HEK293 (cell line): ENCODE measurements around the gene BTBD9.

Source experiments
- CTCF ChIA-PET: fragments of 350-600 bp; formaldehyde crosslinking; extraction: SDS; loops from one replicate; lab custom pipeline; 2021; ENCODE audit warnings: antibody characterized with exemption; lab: Yijun Ruan, JAX
- POLR2A ChIA-PET: fragments of 300-600 bp; formaldehyde crosslinking; extraction: SDS; loops from one replicate; lab custom pipeline; 2020; ENCODE audit warnings: antibody characterized with exemption, inconsistent platforms; lab: Yijun Ruan, JAX
- H3K27ac ChIP-seq: fragments of 200-500 bp; sonication (Bioruptor generic); 2 replicates; pipeline ENCODE4 v1.5.1; 2014; ENCODE audit warnings: low read depth, low read length, control low read depth, inconsistent platforms; ENCODE audit errors: extremely low read depth
- H3K36me3 ChIP-seq, 2 experiments: fragments of 200-500 bp in 1 of 2; sonication (Bioruptor generic) in 1 of 2; 1 replicate in 1 of 2; 2 replicates in 1 of 2; pipeline ENCODE4 v1.5.1; 2014 to 2017; ENCODE audit warnings: inconsistent platforms in 2 of 2, low read length in 2 of 2; ENCODE audit not compliant: control insufficient read depth in 2 of 2, insufficient read depth in 1 of 2
- H3K4me1 ChIP-seq: fragments of 200-500 bp; sonication (Bioruptor generic); 2 replicates; pipeline ENCODE4 v1.5.1; 2014; ENCODE audit warnings: mild to moderate bottlenecking, low read length, inconsistent platforms; ENCODE audit not compliant: control insufficient read depth, insufficient read depth
- H3K4me3 ChIP-seq: 2 replicates; pipeline ENCODE4 v1.5.1; 2011; ENCODE audit warnings: low read depth, mild to moderate bottlenecking, control low read depth, low read length, moderate library complexity
- H3K9me3 ChIP-seq: fragments of 200-500 bp; sonication (Bioruptor generic); 2 replicates; pipeline ENCODE4 v1.5.1; 2014; ENCODE audit warnings: low read depth, low read length, inconsistent platforms; ENCODE audit not compliant: control insufficient read depth, insufficient read depth
- BCL6B ChIP-seq: fragments of 450-650 bp; formaldehyde crosslinking; IDR thresholded peaks from 2 replicates; pipeline ENCODE4 v1.5.1; 2017; ENCODE audit warnings: missing biosample characterization, missing genetic modification characterization
- GLIS1 ChIP-seq: fragments of 450-650 bp; formaldehyde crosslinking; IDR thresholded peaks from 2 replicates; pipeline ENCODE4 v1.5.1; 2016; ENCODE audit warnings: missing biosample characterization, missing genetic modification characterization
- WT1 ChIP-seq: fragments of 450-650 bp; formaldehyde crosslinking; IDR thresholded peaks from 2 replicates; pipeline ENCODE4 v1.5.1; 2016; ENCODE audit warnings: missing biosample characterization, missing genetic modification characterization
- ZFP41 ChIP-seq: fragments of 450-650 bp; formaldehyde crosslinking; IDR thresholded peaks from 2 replicates; pipeline ENCODE4 v1.5.1; 2016; ENCODE audit warnings: missing biosample characterization, missing genetic modification characterization, borderline replicate concordance
- ZFP69B ChIP-seq: fragments of 450-650 bp; formaldehyde crosslinking; IDR thresholded peaks from 2 replicates; pipeline ENCODE4 v1.5.1; 2016; ENCODE audit warnings: missing biosample characterization, missing genetic modification characterization
- ZIC2 ChIP-seq: fragments of 450-650 bp; formaldehyde crosslinking; IDR thresholded peaks from 2 replicates; pipeline ENCODE4 v1.5.1; 2016; ENCODE audit warnings: missing biosample characterization, missing genetic modification characterization
- ZNF132 ChIP-seq: fragments of 450-650 bp; formaldehyde crosslinking; IDR thresholded peaks from 2 replicates; pipeline ENCODE4 v1.5.1; 2017; ENCODE audit warnings: missing biosample characterization, missing genetic modification characterization, borderline replicate concordance
- ZNF214 ChIP-seq: fragments of 450-650 bp; formaldehyde crosslinking; IDR thresholded peaks from 2 replicates; pipeline ENCODE4 v1.5.1; 2017; ENCODE audit warnings: missing biosample characterization, mild to moderate bottlenecking, missing genetic modification characterization, borderline replicate concordance
- ZNF280C ChIP-seq: fragments of 450-650 bp; formaldehyde crosslinking; IDR thresholded peaks from 2 replicates; pipeline ENCODE4 v1.5.1; 2016; ENCODE audit warnings: missing biosample characterization, missing genetic modification characterization
- ZNF558 ChIP-seq: fragments of 450-650 bp; formaldehyde crosslinking; IDR thresholded peaks from 2 replicates; pipeline ENCODE4 v1.5.1; 2016; ENCODE audit warnings: missing biosample characterization, missing genetic modification characterization
- ZNF626 ChIP-seq: fragments of 450-650 bp; sonication (Bioruptor Pico); formaldehyde crosslinking; IDR thresholded peaks from 2 replicates; pipeline ENCODE4 v1.5.1; 2018; ENCODE audit warnings: missing biosample characterization, missing genetic modification characterization, inconsistent platforms
- ZNF629 ChIP-seq: fragments of 450-650 bp; formaldehyde crosslinking; IDR thresholded peaks from 2 replicates; pipeline ENCODE4 v1.5.1; 2017; ENCODE audit warnings: missing biosample characterization, missing genetic modification characterization
- ZNF791 ChIP-seq: fragments of 450-650 bp; formaldehyde crosslinking; IDR thresholded peaks from 2 replicates; pipeline ENCODE4 v1.5.1; 2016; ENCODE audit warnings: missing biosample characterization, missing genetic modification characterization
- ZSCAN16 ChIP-seq: fragments of 450-650 bp; formaldehyde crosslinking; IDR thresholded peaks from 2 replicates; pipeline ENCODE4 v1.5.1; 2016; ENCODE audit warnings: missing biosample characterization, missing genetic modification characterization

Gene BTBD9

GRCh38 chr6:38438097-38438496 is 201.6 kb downstream of the BTBD9 start (continued):
- TF ChIP-seq ZFP41 (tag by site-specific recombination), result no peak
- no peak for TF ChIP-seq WT1
- TF ChIP-seq ZSCAN16 (tag by site-specific recombination), result no peak
- TF ChIP-seq ZFP69B (tag by site-specific recombination), result no peak
- no peak for TF ChIP-seq ZNF280C
- TF ChIP-seq ZNF626, result no peak
- TF ChIP-seq BCL6B (tag by site-specific recombination), result no peak

GRCh38 chr6:38436726-38437465 is 202.8 kb downstream of the BTBD9 start:
- POLR2A ChIA-PET, result no interaction called here
- Histone ChIP-seq H3K4me1 (no peaks in the 10 kb centered on the region), H3K27ac (no peak overlapping the region), H3K4me3 (no peak overlapping the region), H3K9me3 (no peaks in the 10 kb centered on the region), H3K36me3 (no peaks in the 10 kb centered on the region)
- CTCF ChIA-PET, result no interaction called here
- TF ChIP-seq GLIS1 (tag by site-specific recombination) (no peak), ZNF626 (no peak)

GRCh38 chr6:38435330-38435729 is 204.4 kb downstream of the BTBD9 start:
- no peak overlapping the region for H3K4me3 ChIP-seq
- H3K9me3 ChIP-seq, result no peaks in the 10 kb centered on the region
- POLR2A ChIA-PET, result no interaction called here
- CTCF ChIA-PET, result no interaction called here
- H3K4me1 ChIP-seq, result no peaks in the 10 kb centered on the region
- H3K36me3 ChIP-seq, result no peaks in the 10 kb centered on the region
- TF ChIP-seq ZNF791 (tag by site-specific recombination) (no peak), ZNF558 (no peak), ZNF629 (no peak), ZIC2 (tag by site-specific recombination) (no peak)
- H3K27ac ChIP-seq, result no peak overlapping the region

- TF ChIP-seq ZNF214 (tag by site-specific recombination), result no peak
- no peak for TF ChIP-seq ZNF132 (tag by site-specific recombination)
- no peak for TF ChIP-seq ZNF791 (tag by site-specific recombination)
- CTCF ChIA-PET, result interaction anchor here (0.6 kb wide), 1 partner anchor 202 kb away, joined by 3 read pairs; no protein-coding TSS in a partner anchor
- Histone ChIP-seq H3K4me3 (no peak overlapping the region), H3K9me3 (no peaks in the 10 kb centered on the region), H3K4me1 (no peaks in the 10 kb centered on the region), H3K36me3 (no peaks in the 10 kb centered on the region), H3K27ac (no peak overlapping the region)
- POLR2A ChIA-PET, result no interaction called here
Measured at GRCh38 chr6:38434051-38434450, 205.7 kb downstream of the BTBD9 start.
